GM08714 (cell line): ENCODE measurements around the gene FRG2.
"Not testable (repeated sequence)": the region's sequence is repeated elsewhere in the genome, so short reads cannot be mapped to it uniquely, and the experiment has no call there.

Source experiments
- H3K4me3 ChIP-seq: fragments of 200-500 bp; sonication (Bioruptor generic); 2 replicates; pipeline ENCODE4 v1.5.1; 2014; ENCODE audit warnings: mild to moderate bottlenecking, low read length, inconsistent platforms
- ZNF274 ChIP-seq: IDR thresholded peaks from 2 replicates; pipeline ENCODE4 v1.6.1; 2012; ENCODE audit warnings: mild to moderate bottlenecking, low read depth, low read length

FRG2 gene

DNA sequence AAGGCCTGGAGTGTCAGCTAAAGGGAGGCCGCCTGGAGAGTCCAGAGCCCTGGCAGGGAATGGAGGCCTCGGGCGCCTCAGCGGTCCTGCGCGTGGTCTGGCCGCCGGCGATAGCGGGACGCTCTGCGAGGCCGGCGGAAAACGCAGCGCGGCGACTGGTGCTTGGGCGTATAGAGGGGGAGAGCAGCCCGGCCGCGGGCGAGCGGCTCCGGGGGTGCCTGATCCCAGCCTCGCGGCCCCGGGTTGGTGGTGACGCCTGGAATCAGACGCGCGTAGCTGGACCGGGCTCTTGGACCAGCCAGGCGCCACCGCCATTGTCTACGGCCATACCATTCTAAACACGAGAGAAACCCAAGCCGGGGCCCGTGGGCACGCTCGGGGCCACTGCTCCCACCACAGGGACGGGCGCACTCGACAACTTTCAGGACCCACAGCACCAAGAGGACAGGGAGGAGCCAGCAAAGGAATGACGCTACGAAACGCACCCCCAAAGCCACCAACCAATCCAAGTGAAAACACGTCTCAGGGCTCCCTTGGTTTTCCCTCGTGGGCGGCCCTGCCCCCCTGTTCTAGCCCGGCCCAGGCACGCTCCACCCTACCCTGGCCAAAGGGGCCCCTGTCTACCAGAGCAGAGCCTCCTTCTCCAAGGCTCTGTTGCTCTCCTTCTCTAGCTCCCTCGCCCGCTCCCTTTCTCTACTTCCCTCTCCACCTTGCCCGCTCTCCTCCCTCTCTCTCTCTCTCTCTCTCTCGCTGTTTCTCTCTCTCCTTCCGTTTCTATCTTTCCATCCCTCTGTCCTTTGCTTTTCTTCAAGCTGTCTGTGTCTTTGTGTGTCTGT is 7.8 kb downstream of the FRG2 start:
- no peak overlapping the region for H3K4me3 ChIP-seq
- TF ChIP-seq ZNF274: no peak

GRCh38 chr4:190018201-190018920 is 8.7 kb downstream of the FRG2 start:
- H3K4me3 ChIP-seq: no peak overlapping the region
- no peak for TF ChIP-seq ZNF274

DNA sequence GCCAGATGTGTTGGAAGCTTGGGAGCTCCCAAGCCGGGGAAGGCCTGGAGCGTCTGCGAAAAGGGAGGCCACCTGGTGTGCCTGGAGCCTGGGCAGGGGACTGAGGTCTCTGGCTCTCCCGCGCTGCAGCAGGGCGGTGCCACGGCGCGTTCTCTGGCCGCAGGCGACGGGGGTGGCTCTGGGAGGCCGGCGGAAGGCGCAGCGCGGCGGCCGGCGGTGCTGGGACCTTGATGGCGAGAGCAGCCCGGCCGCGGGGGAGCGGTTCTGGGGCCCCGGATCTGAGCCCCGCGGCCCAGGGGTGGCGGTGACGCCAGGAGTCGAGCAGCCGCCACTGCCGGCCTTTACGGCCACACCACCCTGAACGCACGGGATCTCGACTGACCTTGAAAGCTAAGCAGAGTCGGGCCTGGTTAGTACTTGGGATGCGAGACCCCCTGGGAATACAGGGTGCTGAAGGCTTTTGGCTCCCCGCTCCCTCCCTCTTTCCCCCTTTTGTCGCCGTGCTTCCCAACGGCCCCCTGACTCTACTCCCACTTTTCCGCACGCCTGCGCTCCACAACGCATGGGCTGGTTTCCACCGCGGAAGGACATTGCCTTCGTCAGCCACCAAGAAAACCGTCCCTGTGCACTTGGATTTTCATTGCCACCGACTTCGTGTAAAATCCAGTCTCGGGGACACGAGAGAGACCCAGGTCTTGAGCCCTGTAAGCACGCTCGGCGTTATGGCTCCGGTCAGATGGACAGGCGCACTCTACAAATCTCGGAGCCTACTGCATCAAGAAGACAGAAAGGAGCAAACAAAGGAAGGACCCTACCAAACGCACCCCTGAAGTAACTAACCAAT is 9.5 kb downstream of the FRG2 start:
- no peak for TF ChIP-seq ZNF274

DNA sequence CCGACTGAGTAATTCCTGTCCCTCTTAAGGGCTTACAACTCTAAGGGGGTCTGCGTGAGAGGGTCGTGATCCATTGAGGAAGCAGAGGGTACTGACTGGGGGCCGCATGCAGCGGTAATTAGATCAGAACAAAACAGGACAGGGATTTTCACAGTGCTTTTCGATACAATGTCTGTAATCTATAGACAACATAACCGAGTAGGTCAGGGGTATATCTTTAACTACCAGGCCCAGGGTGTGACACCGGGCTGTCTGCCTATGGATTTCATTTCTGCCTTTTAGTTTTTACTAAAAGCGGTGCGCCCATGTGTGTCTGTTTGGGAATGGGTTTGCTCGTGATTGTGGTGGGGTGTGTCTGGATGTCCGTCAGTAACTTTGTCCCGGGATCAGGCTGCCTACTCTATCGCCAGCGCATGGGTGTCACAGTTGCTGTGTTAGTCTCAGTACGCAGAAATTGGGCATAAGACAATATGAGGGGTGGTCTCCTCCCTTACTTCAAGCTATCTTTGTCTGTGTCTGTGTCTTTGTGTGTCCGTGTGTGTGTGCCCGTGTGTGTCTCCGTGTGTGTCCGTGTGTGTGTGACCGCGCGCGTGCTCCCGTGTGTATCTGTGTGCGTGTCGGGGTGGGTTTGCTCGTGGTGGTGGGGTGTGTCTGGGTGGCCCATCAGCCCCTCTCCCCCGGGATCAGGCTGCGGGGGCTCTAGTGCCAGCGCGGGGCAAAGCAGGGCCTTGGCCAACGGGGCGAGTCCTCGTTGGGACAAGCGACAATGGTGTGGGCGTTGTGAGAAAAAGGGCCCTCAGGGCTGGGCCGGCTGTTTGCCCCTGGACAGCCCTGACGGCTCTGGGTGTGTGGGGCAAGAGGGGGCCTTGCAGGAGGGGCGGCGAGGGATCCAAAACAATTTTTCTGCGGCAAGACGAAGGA is 10.4 kb downstream of the FRG2 start:
- H3K4me3 ChIP-seq: no peak overlapping the region
- no peak for TF ChIP-seq ZNF274

More for the DNA sequence above, 9.5 kb downstream of the FRG2 start:
- H3K4me3 ChIP-seq: no peak overlapping the region

DNA sequence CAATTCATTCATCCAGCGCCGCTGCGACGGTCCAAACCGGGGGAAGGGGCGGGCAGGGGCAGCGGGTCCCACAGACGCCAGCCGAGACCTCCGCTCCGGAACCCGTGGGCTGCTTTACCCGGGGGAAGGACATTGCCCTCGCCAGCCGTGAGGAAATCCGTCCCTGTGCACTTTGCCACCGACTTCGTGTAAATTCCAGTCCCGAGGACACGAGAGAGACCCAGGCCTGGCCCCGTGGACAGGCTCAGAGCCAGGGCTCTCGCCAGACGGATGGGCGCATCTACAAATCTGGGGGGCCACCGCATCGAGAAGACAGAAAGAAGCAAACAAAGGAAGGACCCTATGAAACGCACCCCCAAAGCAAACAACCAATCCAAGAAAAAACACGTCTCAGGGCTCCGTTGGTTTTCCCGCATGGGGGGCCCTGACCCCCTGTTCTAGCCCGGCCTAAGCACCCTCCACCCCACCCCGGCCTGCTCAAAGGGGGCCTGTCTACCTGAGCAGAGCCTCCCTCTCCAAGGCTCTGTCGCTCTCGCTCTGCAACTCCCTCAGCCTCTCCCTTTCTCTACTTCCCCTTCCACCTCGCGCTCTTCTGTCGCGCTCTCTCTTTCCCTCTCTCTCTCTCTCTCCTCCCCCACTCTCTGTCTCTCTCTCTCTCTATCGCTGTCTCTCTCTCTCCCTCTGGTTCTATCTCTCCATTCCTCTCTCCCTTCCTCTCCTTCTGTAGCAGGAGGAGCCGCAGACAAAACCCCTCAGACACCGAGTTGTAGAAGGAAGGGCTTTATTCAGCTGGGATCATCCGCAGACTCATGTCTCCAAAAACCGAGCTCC is 11.3 kb downstream of the FRG2 start:
- no peak for TF ChIP-seq ZNF274
- H3K4me3 ChIP-seq: no peak overlapping the region

- TF ChIP-seq ZNF274: no peak
- H3K4me3 ChIP-seq: no peak overlapping the region
These were observed 12.1 kb downstream of the FRG2 start for GRCh38 chr4:190014771-190015537.

- not testable (repeated sequence) for H3K4me3 ChIP-seq
These were observed 37.1 kb downstream of the FRG2 start for GRCh38 chr4:189989941-189990340.

DNA sequence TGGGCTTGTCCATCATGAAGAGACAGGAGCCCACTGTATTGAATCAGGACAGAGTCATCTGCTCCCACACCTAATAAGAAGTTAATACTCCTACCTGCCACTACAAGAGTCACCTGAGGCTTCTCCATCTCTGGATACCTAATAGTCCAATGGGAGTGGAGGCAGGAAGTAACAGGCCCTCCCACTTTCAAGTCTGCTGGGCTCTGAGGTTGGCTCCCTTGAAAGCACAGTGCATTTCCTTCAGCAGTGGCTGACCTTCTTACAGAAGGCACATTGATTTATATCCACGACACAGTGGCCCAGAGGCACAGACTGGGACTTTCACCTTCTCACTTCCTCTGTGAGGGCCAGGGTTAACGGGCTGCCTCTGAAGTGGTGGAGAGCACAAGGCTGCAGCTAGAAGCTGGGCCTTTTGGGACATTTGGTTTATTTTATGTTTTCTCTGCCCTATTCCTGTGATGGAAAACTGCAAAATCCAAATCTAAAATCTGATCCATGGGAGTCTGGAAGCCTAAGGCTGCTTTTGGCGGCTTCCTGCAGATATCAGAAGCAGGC is 38.1 kb downstream of the FRG2 start:
- TF ChIP-seq ZNF274: no peak
- no peak overlapping the region for H3K4me3 ChIP-seq

DNA sequence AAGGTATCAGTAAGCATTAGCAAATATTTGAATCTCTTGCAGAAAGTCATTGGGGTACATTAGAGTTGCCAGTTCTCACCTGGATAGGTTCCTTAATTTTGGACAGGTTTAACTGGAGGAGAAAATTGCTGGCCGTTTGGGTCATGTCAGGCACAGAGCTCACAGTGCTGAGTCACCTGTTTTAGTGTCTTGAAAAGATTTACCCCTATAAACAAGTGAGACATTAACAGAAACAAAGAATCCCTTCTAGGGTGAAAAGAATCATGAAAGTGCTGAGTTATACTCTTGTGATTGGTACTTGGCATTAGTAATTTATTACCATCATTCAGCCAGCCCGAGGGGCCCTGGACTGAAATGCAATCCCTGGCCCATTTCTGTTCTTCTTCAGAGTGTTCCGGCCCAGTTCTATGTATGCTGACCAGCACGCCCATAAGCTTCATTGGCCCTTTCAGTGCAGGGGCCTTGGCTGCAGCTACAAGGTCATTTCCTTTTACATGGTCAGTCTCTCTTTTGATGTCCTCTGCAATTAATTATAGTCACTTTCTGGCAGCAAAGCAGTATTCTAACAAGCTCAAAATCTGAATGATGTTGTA is 41.3 kb downstream of the FRG2 start:
- not testable (repeated sequence) for H3K4me3 ChIP-seq

DNA sequence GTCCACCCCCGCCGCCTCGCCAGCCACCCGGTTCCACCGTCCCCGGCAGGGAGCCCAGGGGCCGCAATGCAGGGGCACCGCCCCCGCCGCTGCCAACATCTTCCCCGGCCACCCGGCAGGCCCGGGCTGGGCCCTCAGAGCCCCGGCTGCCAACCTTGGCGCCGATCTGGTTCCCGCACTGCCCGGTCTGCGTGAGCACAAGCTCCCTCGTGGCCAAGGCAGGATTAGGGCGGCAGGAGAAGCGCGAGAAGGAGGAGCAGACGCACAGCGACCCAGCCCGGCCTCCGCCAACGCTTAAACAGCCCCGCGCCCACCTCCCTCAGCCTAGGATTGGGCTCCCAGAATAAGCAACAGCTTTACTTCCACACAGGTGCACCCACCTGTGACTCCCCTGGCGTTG is 42.4 kb downstream of the FRG2 start:
- not testable (repeated sequence) for H3K4me3 ChIP-seq

- not testable (repeated sequence) for H3K4me3 ChIP-seq
These were observed 43.0 kb downstream of the FRG2 start for GRCh38 chr4:189983916-189984526.
